ENCODE results near the gene NKAP.

Gene NKAP

GRCh38 chrX:119943185-119943988 lies at the start of gene NKAP:
TSS of gene NKAP (minus strand) at chrX:119943751. CDS start at chrX:119943605, 146 bp downstream.
- peak; percentile 15; the same call in 1 of the 2 replicates for TF ChIP-seq CTCF (IDR thresholded peaks at IDR 0.05)

GRCh38 chrX:119991005-119991787 lies 47.6 kb upstream of the NKAP start:
- TF ChIP-seq CTCF (IDR thresholded peaks at IDR 0.05), result no peak

- TF ChIP-seq CTCF (IDR thresholded peaks at IDR 0.05), result no peak
These were observed 47.0 kb upstream of the NKAP start for GRCh38 chrX:119990556-119991004.

- no peak for TF ChIP-seq CTCF (IDR thresholded peaks at IDR 0.05)
These were observed 46.5 kb upstream of the NKAP start for GRCh38 chrX:119989905-119990555.

GRCh38 chrX:119986203-119986602 lies 42.7 kb upstream of the NKAP start:
- TF ChIP-seq CTCF (IDR thresholded peaks at IDR 0.05), result no peak

- TF ChIP-seq CTCF (IDR thresholded peaks at IDR 0.05), result no peak
These were observed 41.1 kb upstream of the NKAP start for GRCh38 chrX:119984652-119985051.

- TF ChIP-seq CTCF (IDR thresholded peaks at IDR 0.05), result no peak
These were observed 39.9 kb upstream of the NKAP start for GRCh38 chrX:119983494-119983893.

Data from LNCAP (cell line).